GM21723 (cell line): ENCODE data around the gene EID3.
"Not testable (repeated sequence)": the region's sequence is repeated elsewhere in the genome, so short reads cannot be mapped to it uniquely, and the experiment has no call there.

Source experiments
- ATAC-seq: cut with Tn5 transposase; IDR thresholded peaks from one replicate; pipeline ENCODE4 v1.9.1; 2021; ENCODE audit warnings: mild to moderate bottlenecking, moderate library complexity; ENCODE audit not compliant: unreplicated experiment

EID3 gene

DNA sequence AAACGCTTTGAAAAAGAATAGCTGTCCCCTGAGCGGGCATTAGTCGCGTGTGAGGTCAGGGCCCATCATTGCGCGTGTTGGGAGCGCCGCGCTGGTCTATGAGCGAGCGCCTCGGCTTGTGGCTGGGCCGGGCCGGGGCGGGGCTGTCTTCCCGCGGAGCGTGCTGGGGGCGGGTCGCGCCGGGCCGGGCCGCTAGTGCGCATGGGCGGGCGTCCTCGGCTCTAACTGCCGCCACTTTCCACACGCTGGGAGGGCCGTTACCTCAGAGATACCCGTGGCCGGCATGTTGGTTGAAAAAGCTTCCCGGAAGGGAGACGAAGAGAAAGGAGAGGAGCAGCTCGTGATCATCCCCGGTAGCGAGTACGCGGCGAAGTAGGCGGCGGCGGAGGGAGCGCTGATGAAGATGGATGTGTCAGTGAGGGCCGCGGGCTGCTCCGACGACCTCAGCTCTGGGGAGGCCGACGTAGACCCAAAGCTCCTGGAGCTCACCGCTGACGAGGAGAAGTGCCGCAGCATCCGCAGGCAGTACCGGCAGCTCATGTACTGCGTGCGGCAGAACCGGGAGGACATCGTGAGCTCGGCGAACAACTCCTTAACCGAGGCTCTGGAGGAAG, at the start of gene EID3:
Gene EID3 (plus strand): TSS at position 202 of the 614 bp plus-strand sequence. CDS start 196 bp downstream, at position 398.
- ATAC-seq, result peak; percentile 93

DNA sequence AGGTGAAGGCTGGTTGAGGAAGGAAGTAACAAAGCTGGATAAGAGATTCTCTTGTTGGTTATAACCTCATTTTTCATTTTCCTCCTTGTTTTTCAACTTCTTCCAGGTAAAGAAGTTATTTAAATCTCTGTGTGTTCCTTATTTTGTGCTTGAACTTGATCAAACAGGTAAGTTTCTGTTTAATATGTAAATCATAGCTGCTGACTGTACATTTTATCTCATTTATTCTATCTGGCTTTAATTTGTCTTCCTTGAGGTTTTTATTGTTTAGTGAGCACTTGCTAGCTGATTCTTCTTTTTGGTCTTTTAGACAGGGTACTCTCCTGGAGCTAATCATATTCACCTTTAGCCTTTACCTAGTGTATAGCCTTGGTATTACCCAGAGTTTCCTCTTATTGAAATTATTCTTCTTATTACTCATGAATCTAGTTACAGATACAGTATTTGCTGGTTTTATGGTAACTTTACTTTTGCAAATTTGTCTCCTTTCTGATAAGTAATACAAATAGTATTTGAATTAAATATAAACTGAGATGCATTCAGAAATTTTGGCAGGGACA, 45.5 kb upstream of the EID3 start:
- ATAC-seq, result no peak

DNA sequence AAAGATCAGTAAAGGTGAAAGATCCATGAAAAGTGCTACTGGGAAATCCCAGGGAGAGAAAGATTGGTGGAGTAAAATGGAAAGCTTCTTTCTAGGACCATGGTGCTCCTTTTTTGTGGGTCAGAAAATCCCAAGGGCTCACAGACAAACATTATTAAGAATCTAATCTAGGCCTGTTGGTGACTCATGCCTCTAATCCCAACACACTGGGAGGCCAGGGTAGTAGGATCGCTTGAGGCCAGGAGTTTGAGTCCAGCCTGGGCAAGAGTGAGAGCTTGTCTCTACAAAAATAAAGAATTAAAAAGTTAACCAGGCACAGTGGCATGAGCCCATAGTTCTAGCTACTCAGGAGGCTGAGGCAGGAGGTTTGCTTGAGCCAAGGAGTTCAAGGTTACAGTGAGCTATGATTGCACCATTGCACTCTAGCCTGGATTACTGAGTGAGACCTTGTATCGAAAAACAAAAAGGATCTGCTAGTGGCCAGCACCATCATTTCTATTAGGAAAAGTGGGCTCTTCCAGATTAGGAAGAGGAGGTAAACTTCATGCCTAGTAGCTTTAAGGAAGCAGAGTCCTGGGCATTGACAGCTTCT, 45.0 kb upstream of the EID3 start:
- ATAC-seq, result no peak

DNA sequence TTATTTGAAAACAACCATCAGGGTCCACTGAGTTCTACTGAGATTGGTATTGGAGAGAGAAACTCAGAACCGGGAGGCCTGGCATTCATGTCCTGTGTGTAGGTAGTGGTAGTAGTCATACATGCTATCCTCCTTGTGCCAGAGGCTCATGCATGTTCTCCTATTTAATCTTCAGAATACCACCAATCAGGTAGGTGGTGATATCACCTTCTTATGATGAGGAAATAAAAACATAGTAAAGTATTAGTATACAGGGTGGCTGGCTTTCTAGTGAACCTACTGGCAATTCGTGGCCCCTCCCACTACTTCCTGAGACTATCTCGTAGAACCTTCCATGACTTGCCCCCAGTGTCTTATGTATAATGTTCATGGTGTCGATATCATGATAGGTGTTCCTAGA, 40.5 kb upstream of the EID3 start:
- no peak for ATAC-seq

DNA sequence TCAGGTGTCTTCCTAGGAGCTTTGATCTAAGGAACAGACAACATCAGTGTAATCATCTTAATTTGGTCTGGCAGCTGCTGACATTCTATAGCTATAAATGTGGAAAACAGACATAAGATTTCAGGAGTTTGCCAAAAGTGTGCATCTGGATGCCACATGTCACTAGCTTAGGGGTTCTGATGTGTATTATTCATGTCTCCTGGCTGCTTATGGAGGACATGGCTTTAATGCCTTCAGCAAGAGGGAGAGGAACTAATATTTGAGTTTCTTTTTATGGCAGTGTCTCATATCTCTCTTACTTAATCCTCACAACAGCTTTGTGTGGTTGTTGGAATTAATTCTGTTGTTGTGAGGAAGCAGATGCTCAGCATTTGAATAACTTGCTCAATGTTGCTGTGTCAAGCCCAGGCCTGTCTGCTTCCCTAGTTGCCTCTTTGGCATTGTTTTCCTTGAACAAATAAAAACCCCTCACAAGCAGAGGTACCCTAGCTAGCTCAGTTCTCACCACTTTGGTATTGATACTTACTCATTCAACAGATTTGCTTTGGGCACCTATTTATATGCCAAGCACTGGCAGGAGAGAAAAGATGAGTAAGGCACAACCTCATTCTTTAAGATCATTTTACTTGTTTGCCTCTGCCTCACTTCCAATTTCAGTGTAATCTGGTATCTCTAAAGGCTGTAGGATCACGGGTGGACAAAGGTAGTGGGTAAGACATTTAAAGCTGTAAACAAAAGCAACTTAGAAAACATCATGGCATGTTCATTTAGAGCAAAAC, 39.8 kb upstream of the EID3 start:
- no peak for ATAC-seq

DNA sequence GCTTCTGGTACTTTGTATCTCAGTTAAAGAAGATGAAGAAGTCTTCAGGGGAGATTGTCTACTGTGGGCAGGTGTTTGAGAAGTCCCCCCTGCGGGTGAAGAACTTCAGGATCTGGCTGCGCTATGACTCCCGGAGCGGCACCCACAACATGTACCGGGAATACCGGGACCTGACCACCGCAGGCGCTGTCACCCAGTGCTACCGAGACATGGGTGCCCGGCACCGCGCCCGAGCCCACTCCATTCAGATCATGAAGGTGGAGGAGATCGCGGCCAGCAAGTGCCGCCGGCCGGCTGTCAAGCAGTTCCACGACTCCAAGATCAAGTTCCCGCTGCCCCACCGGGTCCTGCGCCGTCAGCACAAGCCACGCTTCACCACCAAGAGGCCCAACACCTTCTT, 38.1 kb upstream of the EID3 start:
- not testable (repeated sequence) for ATAC-seq

DNA sequence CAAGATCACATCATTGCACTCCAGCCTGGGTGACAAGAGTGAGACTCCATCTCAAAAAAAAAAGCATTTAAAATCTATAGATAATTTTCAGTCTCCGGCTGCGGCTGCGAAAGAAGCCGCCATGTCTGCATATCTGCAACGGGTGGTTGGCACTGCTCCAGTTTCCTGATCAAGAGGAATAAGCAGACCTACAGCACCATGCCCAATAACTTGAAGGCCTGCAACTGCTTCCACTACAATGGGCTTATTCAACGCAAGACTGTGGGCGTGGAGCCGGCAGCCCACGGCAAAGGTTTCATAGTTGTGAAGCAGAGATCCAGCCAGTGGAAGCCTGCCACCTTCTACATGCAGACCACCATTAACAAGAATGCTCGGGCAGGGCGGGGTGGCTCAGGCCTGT, 30.6 kb upstream of the EID3 start:
- no peak for ATAC-seq

DNA sequence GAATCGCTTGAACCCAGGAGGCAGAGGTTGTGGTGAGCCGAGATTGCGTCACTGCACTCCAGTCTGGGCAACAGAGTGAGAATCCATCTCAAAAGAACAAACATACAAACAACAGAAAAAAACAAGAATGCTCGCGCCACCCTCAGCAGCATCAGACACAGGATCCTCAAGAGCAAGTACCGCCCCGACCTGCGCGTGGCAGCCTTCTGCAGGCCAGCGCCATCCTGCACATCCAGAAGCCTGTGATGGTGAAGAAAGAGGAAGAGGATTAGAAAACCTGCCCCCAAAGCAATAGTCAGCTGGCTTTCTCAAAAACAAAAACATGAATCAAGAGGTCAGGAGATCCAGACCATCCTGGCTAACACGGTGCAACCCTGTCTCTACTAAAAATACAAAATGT, 30.0 kb upstream of the EID3 start:
- ATAC-seq, result no peak

DNA sequence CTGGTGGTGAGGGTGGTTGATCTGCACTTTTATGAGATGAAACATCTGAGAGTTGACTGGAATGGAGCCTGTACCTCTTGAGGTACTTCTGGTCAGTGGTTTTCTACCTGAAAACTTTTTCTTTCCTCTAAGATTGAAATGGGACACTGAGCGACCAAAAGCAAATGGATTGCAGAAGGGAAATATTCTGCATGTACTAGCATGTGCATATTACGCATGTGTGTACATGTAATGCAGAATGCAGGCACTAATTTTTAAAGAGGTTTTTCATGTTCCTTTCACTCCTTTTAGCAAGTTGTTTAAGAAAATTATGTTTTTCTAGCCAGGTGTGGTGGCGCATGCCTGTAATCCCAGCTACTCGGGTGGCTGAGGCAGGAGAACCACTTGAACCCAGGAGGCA, 28.7 kb upstream of the EID3 start:
- ATAC-seq, result no peak

DNA sequence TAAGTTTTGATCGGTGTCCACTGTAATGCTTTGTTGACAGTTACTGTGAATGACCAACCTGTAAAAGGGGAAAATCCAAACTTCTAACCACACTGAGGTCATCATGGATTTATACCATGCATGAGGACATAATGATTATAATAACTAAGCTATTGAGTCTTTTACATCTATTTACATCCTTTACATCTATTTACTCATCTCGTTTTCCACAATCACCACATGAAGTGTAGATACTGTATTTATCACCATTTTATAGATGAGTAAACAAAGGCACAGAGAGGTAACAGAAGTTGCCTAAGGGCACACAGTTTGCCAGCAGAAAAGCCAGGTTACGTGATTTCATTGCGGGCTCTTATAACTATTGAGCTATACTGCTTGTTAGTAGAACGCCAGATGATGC, 27.9 kb upstream of the EID3 start:
- ATAC-seq, result no peak

DNA sequence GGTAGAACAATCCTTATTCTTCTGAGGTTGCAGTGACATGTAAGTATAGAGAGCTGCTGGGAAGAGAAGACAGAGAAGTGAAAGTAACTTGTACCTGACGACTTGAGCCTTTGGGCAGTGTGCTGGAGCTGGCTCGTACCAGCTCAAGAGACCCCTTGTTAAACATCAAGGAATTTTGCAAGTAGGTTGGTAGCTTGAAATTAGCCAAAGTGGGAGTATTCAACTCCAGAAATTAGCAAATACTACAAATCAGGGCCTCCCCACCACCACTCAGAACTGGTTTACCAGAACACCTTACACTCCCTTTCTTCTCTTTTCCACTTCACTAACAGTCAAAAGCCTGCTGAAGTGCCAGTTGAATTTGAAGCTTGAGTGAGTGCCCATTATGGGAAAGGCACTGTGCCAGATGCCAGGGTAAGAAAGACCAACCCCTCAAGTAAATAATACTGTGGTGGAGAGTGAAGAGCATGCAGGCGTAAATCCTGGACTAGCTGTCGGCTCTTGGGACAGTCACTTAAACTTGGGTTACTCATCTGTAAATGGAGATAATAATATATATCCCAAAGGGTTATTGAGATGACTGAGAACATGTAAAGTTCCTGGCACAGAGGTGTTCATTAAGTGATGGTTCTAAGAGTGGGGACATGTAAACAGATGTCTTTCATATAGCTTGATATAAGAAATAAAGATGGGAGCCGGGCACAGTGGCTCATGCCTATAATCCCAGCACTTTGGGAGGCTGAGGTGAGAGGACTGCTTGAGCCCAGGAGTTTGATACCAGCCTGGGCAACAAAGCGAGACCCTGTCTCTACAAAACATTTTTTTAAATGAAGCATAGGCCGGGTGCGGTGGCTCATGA, 27.0 kb upstream of the EID3 start:
- peak; percentile 95 for ATAC-seq

DNA sequence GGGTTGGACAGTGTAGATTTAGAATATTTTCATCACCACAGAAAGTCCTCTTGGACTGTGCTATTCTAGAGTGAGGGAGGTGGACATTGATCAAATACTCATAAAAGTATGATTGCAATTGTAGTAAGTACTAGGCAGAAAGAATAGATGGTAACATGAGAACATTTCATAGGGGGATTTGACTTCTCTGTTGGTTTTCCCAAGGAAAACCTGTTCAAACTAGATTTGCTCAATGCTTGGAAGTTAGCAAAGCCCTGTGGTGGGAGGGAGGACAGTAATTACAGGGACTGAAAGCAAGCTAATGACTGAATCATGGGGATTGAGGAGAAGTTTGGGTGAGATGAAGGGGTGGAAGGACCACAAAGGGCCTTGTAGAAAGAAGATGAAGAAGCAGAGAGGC, 24.4 kb upstream of the EID3 start:
- no peak for ATAC-seq

DNA sequence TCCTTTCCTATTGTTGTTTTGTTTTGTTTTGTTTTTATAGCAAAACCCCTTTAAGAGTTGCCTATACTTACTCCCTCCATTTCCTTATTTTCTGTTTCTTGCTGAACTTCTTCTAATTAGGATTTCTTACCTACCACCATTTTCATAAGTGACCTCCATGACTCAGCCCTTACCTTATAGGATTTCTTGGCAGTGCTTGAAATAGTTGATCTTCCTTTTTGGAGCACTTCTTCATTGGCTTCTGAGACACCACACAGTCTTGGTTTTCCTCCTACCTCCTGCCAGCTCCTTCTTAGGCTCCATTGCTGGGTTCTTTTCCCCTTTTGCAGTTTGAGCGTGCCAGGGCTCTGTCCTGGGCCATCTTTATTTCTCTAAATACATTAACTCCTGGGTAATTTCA, 23.4 kb upstream of the EID3 start:
- ATAC-seq, result no peak

DNA sequence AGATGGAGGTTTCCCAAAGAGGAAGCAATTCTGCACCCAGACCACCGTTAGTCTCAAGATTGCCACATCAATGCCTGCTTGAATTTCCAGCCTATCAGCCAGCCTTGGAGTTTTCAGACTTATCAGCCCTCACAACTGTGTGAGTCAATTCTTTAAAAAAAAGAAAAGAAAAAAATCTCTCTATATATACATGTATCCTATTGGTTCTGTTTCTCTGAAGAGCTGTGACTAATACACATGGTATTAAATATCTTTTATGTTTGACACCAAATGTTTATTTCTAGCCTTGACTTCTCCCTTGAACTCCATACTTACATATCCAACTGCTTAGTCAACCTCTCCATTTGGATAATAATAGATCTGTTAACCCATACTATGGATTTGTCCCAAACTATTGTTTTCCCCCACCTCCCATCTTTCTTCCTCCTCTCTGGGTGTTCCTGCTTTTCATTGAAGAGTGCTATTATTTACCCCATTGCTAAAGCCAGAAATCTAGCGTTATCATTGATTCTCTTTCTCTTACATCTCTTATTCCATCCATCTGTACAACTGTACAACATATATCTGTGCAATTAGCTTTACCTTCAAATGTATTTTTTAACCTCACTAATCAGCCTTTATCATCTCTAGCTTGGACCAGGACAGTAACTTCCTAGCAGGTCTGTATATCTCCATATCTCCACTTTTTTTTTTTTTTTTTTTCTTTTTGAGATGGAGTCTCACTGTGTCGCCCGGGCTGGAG, 22.7 kb upstream of the EID3 start:
- no peak for ATAC-seq

DNA sequence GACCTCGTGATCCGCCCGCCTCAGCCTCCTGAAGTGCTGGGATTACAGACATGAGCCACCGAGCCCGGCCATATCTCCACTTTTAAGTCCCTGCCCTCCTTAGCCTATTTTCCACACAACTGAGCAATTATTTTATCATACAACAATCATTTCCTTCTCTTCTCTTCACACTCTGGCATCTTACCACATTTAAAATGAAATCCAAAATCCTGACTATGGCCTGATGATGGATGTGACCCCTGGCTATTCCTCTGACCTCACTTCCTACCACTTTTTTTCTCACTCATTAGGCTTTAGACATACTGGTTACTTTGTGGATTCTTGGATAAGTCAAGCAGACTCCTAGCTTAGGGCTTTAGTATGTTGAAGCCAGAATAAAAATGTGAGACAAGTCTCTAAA, 21.9 kb upstream of the EID3 start:
- no peak for ATAC-seq

DNA sequence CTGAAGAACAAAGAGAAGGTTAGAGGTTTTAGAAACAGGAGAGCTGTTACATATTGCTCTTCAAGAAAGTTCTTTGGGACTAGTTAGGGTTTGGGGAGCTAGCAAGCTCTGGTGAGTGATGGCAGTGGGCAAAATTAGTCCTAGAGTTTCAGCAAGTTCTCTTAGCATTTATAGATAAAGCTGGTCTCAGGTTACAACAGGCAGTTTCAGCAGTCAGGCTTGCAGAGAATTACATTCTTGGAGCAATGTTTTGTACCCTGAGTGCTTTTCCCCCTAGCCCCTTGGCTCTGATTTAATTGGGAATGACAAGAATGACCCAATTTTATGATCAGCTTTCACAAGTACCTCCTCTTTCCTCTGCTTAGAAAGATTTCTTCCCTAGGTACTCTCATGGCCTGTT, 21.4 kb upstream of the EID3 start:
- ATAC-seq, result no peak

DNA sequence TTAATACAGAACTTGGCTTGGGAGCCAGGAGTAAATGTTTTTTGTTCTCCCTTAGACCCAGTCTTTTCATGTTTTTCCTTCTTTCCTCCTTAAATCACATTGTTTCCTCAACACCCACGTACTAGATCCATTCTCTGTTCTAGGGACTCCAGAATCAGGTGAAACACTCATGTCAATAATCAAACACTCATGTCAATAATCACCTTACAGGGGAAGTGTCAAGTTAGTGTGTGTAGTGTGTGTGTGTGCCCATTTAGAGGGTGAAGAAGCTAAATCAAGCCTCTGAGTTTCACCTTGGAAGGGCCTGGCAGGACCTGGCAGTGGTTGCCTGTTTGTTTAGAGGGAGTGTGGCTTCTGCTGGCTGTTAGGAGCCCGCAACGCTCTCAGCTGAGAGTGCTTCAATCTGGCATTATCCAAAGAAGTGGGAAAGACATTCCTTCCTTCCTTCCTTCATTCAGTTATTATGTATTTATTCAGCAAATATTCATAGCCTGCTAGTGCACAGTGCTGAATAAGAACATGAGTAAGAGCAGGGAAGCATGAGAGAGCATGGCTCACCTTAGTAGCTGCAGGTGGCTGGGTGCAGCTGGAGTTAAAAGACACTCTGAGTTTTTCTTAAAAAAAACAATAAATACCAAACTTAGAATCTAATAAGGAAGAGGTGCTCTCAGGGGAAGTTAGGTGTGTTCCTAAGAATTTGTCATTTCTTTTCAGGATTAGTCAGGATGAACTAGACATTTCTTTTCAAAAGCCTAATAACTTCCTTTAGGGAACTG, 17.6 kb upstream of the EID3 start:
- ATAC-seq, result no peak

DNA sequence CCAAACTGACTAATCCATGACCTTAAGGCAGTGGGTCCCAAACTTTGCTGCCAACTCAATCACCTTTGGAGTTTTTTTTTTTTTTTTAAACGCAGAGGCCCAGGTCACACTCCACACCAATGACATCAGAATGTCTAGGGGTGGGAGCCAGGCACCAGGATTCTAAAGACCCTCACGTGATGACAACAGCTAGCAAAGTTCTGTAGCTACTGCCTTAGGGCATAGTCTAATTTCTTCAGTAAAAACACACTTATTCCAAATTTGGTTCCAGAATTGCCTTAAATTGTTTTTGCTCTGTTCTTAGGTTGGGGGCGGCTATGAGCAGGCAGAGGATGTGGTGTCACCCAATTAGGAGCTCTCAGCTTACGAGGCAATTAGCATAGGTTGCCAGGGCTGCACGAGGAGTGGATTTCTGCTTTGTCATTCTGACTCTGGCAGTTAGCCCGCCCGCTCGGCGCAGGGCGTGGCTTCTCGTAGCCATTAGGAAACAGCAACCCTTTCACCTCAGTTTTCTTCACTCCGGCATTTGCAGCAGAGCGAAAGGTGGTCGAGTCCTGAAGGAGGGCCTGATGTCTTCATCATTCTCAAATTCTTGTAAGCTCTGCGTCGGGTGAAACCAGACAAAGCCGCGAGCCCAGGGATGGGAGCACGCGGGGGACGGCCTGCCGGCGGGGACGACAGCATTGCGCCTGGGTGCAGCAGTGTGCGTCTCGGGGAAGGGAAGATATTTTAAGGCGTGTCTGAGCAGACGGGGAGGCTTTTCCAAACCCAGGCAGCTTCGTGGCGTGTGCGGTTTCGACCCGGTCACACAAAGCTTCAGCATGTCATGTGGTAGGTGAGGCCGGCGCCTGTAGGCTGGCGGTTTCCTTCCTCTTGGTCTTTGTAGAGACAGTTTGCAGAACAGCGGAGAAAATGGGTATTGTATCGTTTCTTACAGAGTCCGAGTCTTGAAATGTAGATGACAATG, 16.7 kb upstream of the EID3 start:
- peak; percentile 87 for ATAC-seq
